Jurkat, Clone E6-1 (cell line): ENCODE results near the gene FBXO27.
"Not testable (repeated sequence)": the region's sequence is repeated elsewhere in the genome, so short reads cannot be mapped to it uniquely, and the experiment has no call there.

Source experiments
- DNase-seq: peaks from one replicate; pipeline ENCODE4 v3.0.0-alpha.2; 2011; ENCODE audit warnings: low read depth, low spot score
- H3K4me3 ChIP-seq: 2 replicates; pipeline ENCODE4 v1.5.1; 2011; ENCODE audit warnings: mild to moderate bottlenecking, low read length, control low read depth, moderate library complexity

FBXO27 gene

DNA sequence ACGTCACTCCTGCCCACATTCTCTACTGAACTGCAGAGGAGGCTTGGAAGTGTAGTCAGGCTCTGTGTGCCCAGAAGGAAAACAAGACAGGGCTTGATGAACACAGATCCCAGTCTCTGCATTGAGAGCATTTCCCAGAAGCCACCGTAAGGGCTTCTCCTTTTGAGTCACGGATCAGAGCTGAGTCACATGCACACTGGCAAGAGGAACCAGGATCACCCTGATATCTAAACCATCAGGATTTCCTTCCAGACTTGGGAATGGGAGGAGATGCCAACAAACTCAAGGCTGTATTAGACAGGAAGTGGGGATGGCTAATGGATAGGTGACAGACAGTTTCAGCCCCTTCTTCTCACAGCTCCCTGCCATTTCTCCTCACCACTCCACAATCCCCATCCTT is 39.1 kb downstream of the FBXO27 start:
- no peak for DNase-seq
- H3K4me3 ChIP-seq, result no peak overlapping the region

DNA sequence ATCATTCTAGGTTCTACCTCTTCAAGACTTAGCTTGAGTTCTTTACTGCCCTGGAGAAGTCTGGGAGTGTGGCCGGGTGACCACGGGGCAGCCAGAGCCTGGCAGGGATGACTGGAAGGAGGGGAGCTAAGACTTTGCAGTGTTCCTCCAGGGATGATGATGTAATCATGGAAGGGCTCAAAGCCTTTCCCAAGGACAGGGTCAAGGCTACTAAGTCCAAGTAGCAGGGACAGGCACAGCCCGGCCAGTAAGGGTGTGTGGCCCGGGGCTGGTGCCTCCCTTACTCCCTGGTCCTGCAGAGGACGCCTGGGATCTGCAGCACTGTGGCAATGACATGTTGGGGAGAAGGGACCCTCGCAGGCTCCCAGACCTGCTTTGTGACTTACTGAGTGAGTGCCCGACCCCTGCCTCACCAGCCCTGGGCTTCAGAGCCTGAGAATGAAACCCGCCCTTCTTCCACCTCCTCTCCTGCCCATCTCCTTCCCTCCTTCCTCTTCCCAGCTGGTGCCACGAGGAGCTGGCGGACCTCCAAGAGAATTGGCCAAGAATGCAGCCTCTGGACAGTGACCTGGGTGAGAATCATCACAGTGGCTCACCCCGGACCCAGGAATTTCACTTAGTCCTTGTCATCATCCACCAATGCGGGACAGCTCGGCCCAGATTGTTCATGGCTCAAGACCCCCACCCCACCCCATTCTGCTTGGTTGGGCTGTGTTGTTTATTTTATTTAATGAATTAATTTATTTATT is 41.2 kb downstream of the FBXO27 start:
- no peak overlapping the region for H3K4me3 ChIP-seq
- no peak for DNase-seq

DNA sequence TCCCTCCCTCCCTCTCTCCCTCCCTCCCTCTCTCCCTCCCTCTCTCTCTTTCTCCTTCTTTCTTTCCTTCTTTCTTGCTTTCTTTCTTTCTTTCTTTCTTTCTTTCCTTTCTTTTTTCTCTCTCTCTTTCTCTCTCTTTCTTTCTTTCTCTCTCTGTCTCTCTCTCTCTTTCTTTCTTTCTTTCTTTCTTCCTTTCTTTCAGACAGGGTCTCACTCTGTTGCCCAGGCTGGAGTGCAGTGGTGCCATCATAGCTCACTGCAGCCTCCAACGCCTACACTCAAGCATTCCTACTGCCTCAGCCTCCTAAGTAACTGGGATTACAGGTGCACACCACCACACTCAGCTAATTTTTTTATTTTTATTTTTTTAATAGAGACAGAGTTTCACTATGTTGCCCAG is 42.7 kb downstream of the FBXO27 start:
- not testable (repeated sequence) for DNase-seq, H3K4me3 ChIP-seq

DNA sequence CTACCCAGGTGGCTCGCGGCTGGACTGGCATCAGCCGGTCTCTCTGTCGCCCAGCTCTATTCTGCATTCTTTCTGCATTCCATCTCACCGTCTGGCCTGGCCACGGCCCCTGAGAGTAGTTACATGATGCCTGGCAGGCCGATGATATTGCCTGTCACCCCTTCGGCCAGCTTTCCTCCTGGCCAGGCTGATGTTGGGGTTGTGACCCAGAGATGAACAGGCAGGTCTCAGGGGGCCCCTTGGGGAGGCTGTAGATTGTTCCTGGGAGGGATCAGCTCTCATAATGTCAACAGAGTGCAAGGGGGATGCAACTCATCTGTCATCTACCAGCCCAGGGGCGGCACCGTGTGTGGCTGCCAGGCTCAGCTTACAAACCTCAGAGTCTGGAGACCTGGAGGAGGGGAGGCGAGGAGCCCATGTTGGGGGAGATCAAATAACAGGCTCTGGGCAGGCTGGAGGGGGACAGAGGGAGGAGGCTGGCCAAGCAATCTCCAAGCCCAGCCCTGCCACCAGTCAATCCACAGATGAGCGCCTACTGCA is 43.2 kb downstream of the FBXO27 start:
- no peak overlapping the region for H3K4me3 ChIP-seq
- DNase-seq, result no peak

DNA sequence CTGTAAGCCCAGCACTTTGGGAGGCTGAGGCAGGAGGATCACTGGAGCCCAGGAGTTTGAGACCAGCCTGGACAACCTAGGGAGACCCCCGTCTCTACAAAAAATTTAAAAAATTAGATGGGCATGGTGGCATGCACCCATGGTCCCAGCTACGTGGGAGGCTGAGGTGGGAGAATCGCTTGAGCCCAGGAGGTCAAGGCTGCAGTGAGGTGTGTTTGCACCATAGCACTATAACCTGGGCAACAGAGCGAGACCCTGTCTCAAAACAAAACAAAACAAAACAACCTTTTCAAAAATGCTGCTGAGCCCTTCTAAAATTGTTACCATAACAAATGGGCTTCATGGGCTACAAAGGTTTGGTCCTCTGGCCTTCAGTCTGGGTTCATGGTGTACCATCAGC is 43.7 kb downstream of the FBXO27 start:
- H3K4me3 ChIP-seq, DNase-seq: not testable (repeated sequence)

DNA sequence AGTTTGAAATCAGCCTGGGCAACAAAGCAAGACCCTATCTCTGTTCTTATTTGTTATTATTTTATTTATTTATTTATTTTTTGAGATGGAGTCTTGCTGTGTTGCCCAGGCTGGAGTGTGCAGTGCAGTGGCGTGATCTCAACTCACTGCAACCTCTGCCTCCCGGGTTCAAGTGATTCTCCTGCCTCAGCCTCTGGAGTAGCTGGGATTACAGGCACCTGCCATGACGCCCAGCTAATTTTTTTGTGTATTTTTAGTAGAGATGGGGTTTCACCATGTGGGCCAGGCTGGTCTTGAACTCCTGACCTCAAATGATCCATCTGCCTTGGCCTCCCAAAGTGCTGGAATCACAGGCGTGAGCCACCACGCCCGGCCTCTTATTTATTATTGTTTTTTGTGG is 44.6 kb downstream of the FBXO27 start:
- not testable (repeated sequence) for DNase-seq, H3K4me3 ChIP-seq

DNA sequence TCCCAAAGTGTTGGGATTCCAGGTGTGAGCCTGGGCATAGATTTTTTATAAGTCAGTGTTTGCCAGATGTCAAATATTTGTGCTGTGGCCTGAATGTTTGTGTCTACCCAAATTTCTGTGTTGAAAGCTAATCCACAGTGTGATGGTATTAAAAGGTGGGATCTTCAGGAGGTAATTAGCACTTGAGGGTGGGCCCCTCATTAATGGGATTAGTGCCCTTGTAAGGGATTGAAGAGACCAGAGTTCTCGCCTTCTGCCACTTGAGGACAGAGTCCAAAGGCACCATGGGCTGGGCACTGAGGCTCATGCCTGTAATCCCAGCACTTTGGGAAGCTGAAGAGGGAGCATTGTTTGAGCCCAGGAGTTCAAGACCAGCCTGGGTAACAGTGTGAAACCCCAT is 47.1 kb downstream of the FBXO27 start:
- H3K4me3 ChIP-seq, result no peak overlapping the region
- no peak for DNase-seq

DNA sequence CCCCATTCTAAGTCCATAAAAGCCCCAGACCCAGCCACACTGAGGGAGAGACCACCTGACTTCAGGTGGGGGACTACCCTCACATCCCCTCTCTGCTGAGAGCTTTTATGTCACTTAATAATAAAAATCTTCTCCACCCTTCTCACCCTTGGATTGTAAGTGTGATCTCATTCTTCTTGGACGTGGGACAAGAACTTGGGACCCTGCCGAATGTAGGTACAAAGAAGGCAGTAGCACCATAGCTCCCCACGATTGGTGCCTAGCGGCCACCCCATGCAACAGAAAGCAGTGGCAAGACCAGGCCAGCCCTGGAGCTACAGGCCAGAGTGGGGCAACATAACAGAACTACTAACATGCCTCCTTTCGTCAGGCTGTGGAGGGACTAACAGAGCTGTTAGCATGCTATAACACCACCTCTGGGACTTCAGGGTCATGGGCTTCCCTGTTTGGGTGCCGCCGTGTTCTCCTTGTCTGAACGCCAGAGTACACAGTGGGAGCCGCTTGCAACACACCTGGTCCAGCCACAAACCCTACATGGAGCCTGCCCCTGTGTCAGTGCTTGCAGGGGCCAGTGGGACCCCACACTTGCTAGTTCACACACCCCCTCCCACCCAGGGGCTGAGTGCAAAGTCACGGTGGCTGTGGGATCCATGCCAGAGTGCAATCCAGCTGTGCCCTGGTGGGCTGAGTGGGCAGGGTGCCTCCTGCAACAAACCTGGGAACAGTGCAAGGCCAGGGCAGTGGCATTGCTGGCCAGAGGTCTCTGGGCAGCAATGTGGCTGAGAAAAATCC is 51.6 kb downstream of the FBXO27 start:
- DNase-seq, result no peak
- H3K4me3 ChIP-seq, result no peak overlapping the region

DNA sequence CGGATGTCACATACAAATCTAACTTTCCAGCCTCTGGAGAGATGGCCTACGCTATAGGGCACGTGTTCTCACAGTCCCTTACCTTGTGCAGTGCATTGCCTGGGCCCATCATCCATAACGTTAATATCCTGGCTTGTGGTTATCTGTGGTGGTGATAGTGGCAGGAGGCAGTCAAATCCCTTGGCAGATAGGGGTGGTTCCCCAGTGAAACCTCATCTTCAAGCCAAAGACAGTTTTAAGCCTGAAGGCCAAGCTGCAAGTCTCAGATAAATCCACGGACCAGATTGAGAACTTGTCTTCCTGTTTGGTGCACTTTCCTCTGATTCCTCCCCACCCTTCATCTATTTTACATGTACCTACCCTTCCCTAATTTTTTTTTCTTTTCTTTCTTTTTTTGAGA is 52.5 kb downstream of the FBXO27 start:
- no peak for DNase-seq
- H3K4me3 ChIP-seq, result no peak overlapping the region

DNA sequence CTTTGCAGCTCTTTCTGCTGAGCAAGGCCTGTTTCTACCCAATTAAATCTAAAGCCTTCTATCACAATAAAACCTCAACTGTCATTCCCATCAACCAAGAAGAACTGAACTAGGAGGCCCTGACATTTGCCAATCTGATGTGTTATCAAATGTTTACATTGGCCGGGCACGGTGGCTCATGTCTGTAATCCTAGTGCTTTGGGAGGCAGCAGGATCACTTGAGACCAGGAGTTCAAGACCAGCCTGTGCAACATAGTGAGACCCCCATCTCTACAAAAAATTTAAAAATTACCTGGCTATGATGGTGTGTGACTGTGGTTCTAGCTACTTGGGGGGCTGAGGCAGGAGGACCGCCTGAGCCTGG is 54.0 kb downstream of the FBXO27 start:
- H3K4me3 ChIP-seq, result no peak overlapping the region
- DNase-seq, result no peak

DNA sequence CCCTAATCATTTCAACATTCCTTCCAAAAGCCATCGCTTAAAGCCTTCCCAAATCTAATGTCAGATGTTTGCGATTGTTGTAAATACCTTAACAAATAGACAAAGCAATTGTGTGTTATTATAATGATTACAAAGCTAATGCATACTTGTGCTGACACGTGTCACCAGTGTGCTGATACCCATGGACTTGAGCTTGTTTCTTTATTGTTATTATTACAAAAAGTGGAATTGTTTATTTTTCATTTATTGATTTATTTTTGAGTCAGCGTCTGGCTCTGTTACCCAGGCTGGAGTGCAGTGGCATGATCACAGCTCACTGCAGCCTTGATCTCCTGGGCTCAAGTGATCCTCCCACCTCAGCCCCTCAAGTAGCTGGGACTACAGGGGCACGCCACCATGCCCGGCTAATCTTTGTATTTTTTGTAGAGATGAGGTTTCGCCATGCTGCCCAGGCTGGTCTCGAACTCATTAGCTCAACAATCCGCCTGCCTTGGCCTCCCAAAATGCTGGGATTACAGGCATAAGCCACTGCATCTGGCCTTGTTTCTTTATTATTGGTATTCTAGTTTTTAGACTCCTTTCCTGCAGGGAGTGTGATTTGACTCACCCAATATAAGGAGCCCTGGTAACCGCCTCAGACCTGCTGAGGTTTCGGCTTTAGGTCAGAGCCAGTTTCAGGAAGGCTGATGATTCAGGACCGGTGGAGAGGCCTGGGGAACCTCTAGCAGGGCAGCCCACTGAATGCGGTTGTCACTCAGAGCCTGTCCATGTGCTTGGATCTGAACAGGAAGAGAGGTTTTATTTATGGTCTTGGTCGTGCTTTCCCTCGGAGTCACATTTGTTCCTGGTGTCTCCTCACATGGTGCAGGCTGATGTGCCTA is 54.7 kb downstream of the FBXO27 start:
- no peak overlapping the region for H3K4me3 ChIP-seq
- no peak for DNase-seq

DNA sequence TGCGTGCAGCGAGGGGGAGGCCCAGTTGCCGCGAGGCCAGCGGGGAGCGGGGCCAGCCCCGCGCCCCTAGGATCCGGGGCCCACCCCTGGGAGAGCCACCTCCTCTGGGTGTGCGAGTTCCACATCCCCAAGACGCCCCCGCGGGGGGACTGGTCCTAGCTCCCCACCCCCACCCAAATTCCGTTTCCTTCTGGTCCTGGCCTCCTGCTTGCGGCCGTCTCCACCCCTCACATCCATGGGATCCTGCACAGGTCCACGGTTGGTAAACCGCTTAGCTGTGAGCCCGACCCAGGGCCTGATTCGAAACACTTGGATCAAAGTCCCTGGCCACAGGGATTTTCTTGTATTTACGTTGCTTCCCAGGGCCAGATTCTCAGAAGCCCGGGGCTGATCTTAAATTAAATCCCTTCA is 56.5 kb downstream of the FBXO27 start:
- no peak for DNase-seq

DNA sequence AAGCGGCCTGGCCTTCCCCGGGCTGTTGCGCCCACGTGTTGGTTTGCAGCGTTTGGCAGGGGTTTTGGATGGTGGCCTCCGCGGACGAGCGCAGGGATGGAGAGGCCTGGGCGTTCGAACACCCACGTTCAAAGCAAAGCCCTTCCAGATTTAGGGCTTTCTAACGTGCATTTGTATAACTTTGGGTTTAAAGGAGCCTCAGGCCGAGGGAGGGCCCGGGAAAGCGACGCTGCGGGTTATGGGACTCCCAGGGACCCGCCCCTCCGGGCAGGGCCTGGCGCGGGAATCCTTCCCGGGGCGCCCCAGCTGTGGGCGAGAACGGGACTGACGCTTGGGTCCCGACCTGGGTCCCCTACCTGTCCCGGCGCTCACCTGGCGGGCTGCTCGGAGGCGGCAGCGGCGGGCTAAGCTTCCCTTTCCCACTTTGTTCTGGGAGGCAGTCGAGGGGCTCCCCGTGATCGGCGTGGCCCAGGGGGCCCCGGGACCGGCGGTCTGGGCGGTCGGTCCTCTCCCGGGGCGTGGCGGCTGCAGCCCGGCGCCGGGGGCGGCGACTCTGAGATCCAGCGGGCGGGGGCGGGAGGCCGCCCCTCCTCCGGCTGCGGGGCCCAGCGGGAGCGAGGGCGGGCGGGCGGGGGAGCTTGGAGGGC is 57.0 kb downstream of the FBXO27 start, which contains the start of gene FBXO17:
Gene FBXO17 (minus strand): TSS at position 529 of the 647 bp plus-strand sequence. CDS start 25,423 bp downstream, outside the sequence.
- DNase-seq, result no peak
- no peak within 1 kb of the TSS for H3K4me3 ChIP-seq

More for the DNA sequence above, 56.5 kb downstream of the FBXO27 start:
- H3K4me3 ChIP-seq, result no peak overlapping the region

DNA sequence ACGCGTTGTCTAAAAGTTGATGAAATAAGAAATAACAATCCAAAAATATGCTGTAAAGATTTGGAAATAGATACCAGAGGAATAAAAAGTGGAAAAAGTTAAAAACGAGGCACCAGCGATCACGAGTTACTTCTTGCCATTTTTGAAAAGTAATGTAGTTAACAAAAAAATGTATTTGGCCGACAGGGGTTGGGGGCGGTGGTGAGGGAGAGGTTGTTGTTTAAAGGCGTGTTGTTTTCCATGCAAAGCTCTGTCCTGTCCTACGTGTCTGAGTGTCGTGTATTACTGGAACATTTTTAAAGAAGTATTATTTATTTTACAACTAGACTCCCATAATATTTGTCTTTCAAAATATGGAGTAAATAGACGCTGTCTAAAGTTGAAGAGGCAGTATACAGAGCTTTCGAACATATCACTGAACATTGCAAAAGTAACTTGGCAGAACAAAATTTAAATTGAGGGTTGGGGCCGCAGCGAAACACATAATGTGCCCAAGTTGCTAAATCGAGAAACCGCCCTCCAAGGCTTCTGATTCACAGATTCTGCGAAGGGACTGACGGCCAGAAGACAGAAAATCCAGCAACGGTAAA is 57.6 kb downstream of the FBXO27 start:
- no peak for DNase-seq
- H3K4me3 ChIP-seq, result no peak overlapping the region
